ENCODE results near the gene OGFOD3. TPM values are rescaled to one million over a fixed set of nuclear protein-coding genes. Genes with fewer than 3 reads are reported as not detected.
"Not testable (repeated sequence)": the region's sequence is repeated elsewhere in the genome, so short reads cannot be mapped to it uniquely, and the experiment has no call there.

The OGFOD3 gene
- polyA plus RNA-seq, 1 donor, result 23.2 TPM

- no peak for DNase-seq
Observed at GRCh38 chr17:82389379-82389778, 29.0 kb downstream of the OGFOD3 start.

GRCh38 chr17:82388922-82389283 lies 29.5 kb downstream of the OGFOD3 start:
- DNase-seq, result no peak

GRCh38 chr17:82388223-82388921 lies 30.0 kb downstream of the OGFOD3 start:
- no peak for DNase-seq

GRCh38 chr17:82387705-82388106 lies 30.7 kb downstream of the OGFOD3 start:
- no peak for DNase-seq

- DNase-seq, result no peak
Observed at GRCh38 chr17:82386881-82387704, 31.3 kb downstream of the OGFOD3 start.

GRCh38 chr17:82386255-82386831 lies 32.0 kb downstream of the OGFOD3 start:
- no peak for DNase-seq

GRCh38 chr17:82385559-82386254 lies 32.7 kb downstream of the OGFOD3 start:
- DNase-seq, result no peak

- no peak for DNase-seq
Observed at GRCh38 chr17:82384730-82385481, 33.5 kb downstream of the OGFOD3 start.

GRCh38 chr17:82384051-82384729 lies 34.2 kb downstream of the OGFOD3 start:
- DNase-seq, result no peak

GRCh38 chr17:82383411-82383810 lies 35.0 kb downstream of the OGFOD3 start:
- DNase-seq, result no peak

- no peak for DNase-seq
Observed at GRCh38 chr17:82382933-82383255, 35.5 kb downstream of the OGFOD3 start.

GRCh38 chr17:82382220-82382932 lies 36.0 kb downstream of the OGFOD3 start:
- not testable (repeated sequence) for DNase-seq

- DNase-seq, result not testable (repeated sequence)
Observed at GRCh38 chr17:82381703-82382009, 36.7 kb downstream of the OGFOD3 start.

- no peak for DNase-seq
Observed at GRCh38 chr17:82380860-82381702, 37.3 kb downstream of the OGFOD3 start.

GRCh38 chr17:82378741-82379021 lies 39.7 kb downstream of the OGFOD3 start:
- no peak for DNase-seq

- DNase-seq, result no peak
Observed at GRCh38 chr17:82377924-82378740, 40.3 kb downstream of the OGFOD3 start.

GRCh38 chr17:82377294-82377693 lies 41.1 kb downstream of the OGFOD3 start:
- not testable (repeated sequence) for DNase-seq

- DNase-seq, result no peak
Observed at GRCh38 chr17:82376042-82376730, 42.2 kb downstream of the OGFOD3 start.

Data from left kidney (tissue), 2 donors.